Peyer's patch (tissue), 4 donors: Measurements from ENCODE around the gene LRRC63. TPM values are rescaled to one million over a fixed set of nuclear protein-coding genes. Genes with fewer than 3 reads are reported as not detected.

Experiments
- DNase-seq, 3 donors: peaks; one replicate each; pipeline ENCODE4 v3.0.0-alpha.2; 2017 to 2019
- H3K27ac ChIP-seq, 4 donors: fragments of 200-600 bp; sonication (generic); one replicate each; pipeline ENCODE4 v1.5.1; 2016 to 2019
- H3K27me3 ChIP-seq, 2 donors: fragments of 200-600 bp; sonication (generic); one replicate each; pipeline ENCODE4 v1.5.1; 2019
- H3K36me3 ChIP-seq, 3 donors: fragments of 200-600 bp; sonication (generic); one replicate each; pipeline ENCODE4 v1.5.1; 2016 to 2019
- H3K4me1 ChIP-seq, 4 donors: fragments of 200-600 bp; sonication (generic); one replicate each; pipeline ENCODE4 v1.5.1; 2016 to 2019
- H3K4me3 ChIP-seq, 4 donors: fragments of 200-600 bp; sonication (generic); 1 replicate in 3 of 4; 2 replicates in 1 of 4; pipeline ENCODE4 v1.5.1; 2016 to 2019; ENCODE audit warnings: mild to moderate bottlenecking in 1 of 4
- H3K9me3 ChIP-seq, 4 donors: fragments of 200-600 bp; sonication (generic); one replicate each; pipeline ENCODE4 v1.5.1; 2016 to 2019; ENCODE audit warnings: mild to moderate bottlenecking in 1 of 4
- CTCF ChIP-seq, 6 experiments: fragments of 450-650 bp in 4 of 6; fragments of 200-600 bp in 2 of 6; sonication (generic) in 1 of 6; IDR thresholded peaks; one replicate each; pipeline ENCODE4 v1.5.1; 2017 to 2019; ENCODE audit warnings: antibody characterized with exemption in 6 of 6, mild to moderate bottlenecking in 3 of 6, moderate library complexity in 1 of 6
- POLR2A ChIP-seq, 2 donors: fragments of 450-650 bp; IDR thresholded peaks; one replicate each; pipeline ENCODE4 v1.5.1; 2017; ENCODE audit warnings: antibody characterized with exemption in 2 of 2, mild to moderate bottlenecking in 2 of 2, moderate library complexity in 2 of 2
- total RNA-seq, 4 donors: library from RNA; depleted of rRNA; stranded (reverse); fragments of >200 nt; gene quantifications; one replicate each; pipeline ENCODE4 v1.1.0, GENCODE V29; 2016

The LRRC63 gene
- total RNA-seq, 4 donors from 2014 or later, result 0.40 TPM; not detected in 3

GRCh38 chr13:46304546-46304945, 92.8 kb downstream of the LRRC63 start:
- H3K36me3 ChIP-seq, result no peaks in the 10 kb centered on the region
- no peak overlapping the region for H3K27ac ChIP-seq
- no peak overlapping the region for H3K4me3 ChIP-seq
- no peaks in the 10 kb centered on the region for H3K9me3 ChIP-seq
- DNase-seq, result no peak
- TF ChIP-seq CTCF (IDR thresholded peaks at IDR 0.05), result no peak
- no peak for TF ChIP-seq POLR2A (IDR thresholded peaks at IDR 0.05)
- H3K27me3 ChIP-seq, result no peaks in the 10 kb centered on the region
- H3K4me1 ChIP-seq, result no peaks in the 10 kb centered on the region

- no peak for DNase-seq
- Histone ChIP-seq H3K4me1 (no peaks in the 10 kb centered on the region), H3K4me3 (no peak overlapping the region), H3K27ac (no peak overlapping the region), H3K36me3 (no peaks in the 10 kb centered on the region), H3K27me3 (no peaks in the 10 kb centered on the region), H3K9me3 (no peaks in the 10 kb centered on the region)
- TF ChIP-seq POLR2A (IDR thresholded peaks at IDR 0.05) (no peak), CTCF (IDR thresholded peaks at IDR 0.05) (no peak)
These were observed 95.8 kb downstream of the LRRC63 start for GRCh38 chr13:46307554-46307953.

- TF ChIP-seq POLR2A (IDR thresholded peaks at IDR 0.05) (no peak), CTCF (IDR thresholded peaks at IDR 0.05) (no peak)
These were observed 98.3 kb downstream of the LRRC63 start for GRCh38 chr13:46310066-46310465.

GRCh38 chr13:46311217-46311616, 99.5 kb downstream of the LRRC63 start:
- Histone ChIP-seq H3K36me3 (no peaks in the 10 kb centered on the region), H3K27ac (no peak overlapping the region), H3K4me3 (no peak overlapping the region), H3K4me1 (no peaks in the 10 kb centered on the region), H3K9me3 (no peaks in the 10 kb centered on the region), H3K27me3 (no peaks in the 10 kb centered on the region)
- DNase-seq, result no peak
- TF ChIP-seq CTCF (IDR thresholded peaks at IDR 0.05), result no peak
- no peak for TF ChIP-seq POLR2A (IDR thresholded peaks at IDR 0.05)

More at GRCh38 chr13:46310066-46310465, 98.3 kb downstream of the LRRC63 start:
- Histone ChIP-seq H3K27ac (no peak overlapping the region), H3K36me3 (no peaks in the 10 kb centered on the region), H3K27me3 (no peaks in the 10 kb centered on the region), H3K9me3 (no peaks in the 10 kb centered on the region), H3K4me1 (no peaks in the 10 kb centered on the region), H3K4me3 (no peak overlapping the region)
- no peak for DNase-seq

- no peaks in the 10 kb centered on the region for H3K9me3 ChIP-seq
- no peaks in the 10 kb centered on the region for H3K27me3 ChIP-seq
- DNase-seq, result no peak
- H3K4me1 ChIP-seq, result no peaks in the 10 kb centered on the region
- no peak for TF ChIP-seq CTCF (IDR thresholded peaks at IDR 0.05)
- no peak for TF ChIP-seq POLR2A (IDR thresholded peaks at IDR 0.05)
- no peak overlapping the region for H3K4me3 ChIP-seq
- no peaks in the 10 kb centered on the region for H3K36me3 ChIP-seq
- no peak overlapping the region for H3K27ac ChIP-seq
These were observed 101.3 kb downstream of the LRRC63 start for GRCh38 chr13:46313024-46313423.
